ENCODE data around the gene ZRANB1.

Gene ZRANB1

GRCh38 chr10:125023862-125024496 is 82.1 kb downstream of the ZRANB1 start:
- DNase-seq: no peak

- no peak for DNase-seq
These were observed 82.7 kb downstream of the ZRANB1 start for GRCh38 chr10:125024497-125025234.

- DNase-seq: no peak
These were observed 83.4 kb downstream of the ZRANB1 start for GRCh38 chr10:125025341-125025740.

GRCh38 chr10:125026036-125026931 is 84.4 kb downstream of the ZRANB1 start:
- no peak for DNase-seq

GRCh38 chr10:125026974-125027735 is 85.2 kb downstream of the ZRANB1 start:
- no peak for DNase-seq

GRCh38 chr10:125027871-125028869 is 86.2 kb downstream of the ZRANB1 start:
- no peak for DNase-seq

- no peak for DNase-seq
These were observed 87.8 kb downstream of the ZRANB1 start for GRCh38 chr10:125029584-125030242.

- DNase-seq: no peak
These were observed 88.8 kb downstream of the ZRANB1 start for GRCh38 chr10:125030567-125031197.

GRCh38 chr10:125032474-125033020 is 90.6 kb downstream of the ZRANB1 start:
- DNase-seq: no peak

- DNase-seq: no peak
These were observed 91.4 kb downstream of the ZRANB1 start for GRCh38 chr10:125033146-125033924.

- DNase-seq: no peak
These were observed 92.8 kb downstream of the ZRANB1 start for GRCh38 chr10:125034675-125035074.

GRCh38 chr10:125035136-125035535 is 93.2 kb downstream of the ZRANB1 start:
- no peak for DNase-seq

- DNase-seq: no peak
These were observed 93.8 kb downstream of the ZRANB1 start for GRCh38 chr10:125035588-125036295.

GRCh38 chr10:125037145-125037877 is 95.4 kb downstream of the ZRANB1 start:
- DNase-seq: no peak

Measured in bone marrow (tissue), 2 donors.